Caco-2 (cell line): ENCODE data around the gene PITX3. TPM values are rescaled to one million over a fixed set of nuclear protein-coding genes. Genes with fewer than 3 reads are reported as not detected.

Source experiments
- BruUV-seq: library from RNA; stranded (reverse); fragments of 400-500 nt; replicated peaks from 2 replicates; lab custom pipeline; 2021; lab: Mats Ljungman, UMichigan
- CTCF ChIA-PET: fragments of 300-600 bp; sonication (Branson Sonifier 250); formaldehyde crosslinking; loops from one replicate; lab custom pipeline; 2022; ENCODE audit warnings: antibody characterized with exemption; lab: Charles Lee
- POLR2A ChIA-PET: fragments of 300-600 bp; sonication (Branson Sonifier 250); formaldehyde crosslinking; loops from one replicate; lab custom pipeline; 2022; ENCODE audit warnings: antibody characterized with exemption; lab: Charles Lee
- DNase-seq, 2 experiments: peaks; one replicate each; pipeline versions ENCODE4 v3.0.0 to v3.0.0-alpha.2; 2020 to 2022
- H3K27me3 ChIP-seq: replicated peaks from 2 replicates; pipeline ENCODE4 v1.6.0; 2011; ENCODE audit warnings: low read length; ENCODE audit not compliant: control insufficient read depth, insufficient read depth
- H3K36me3 ChIP-seq: 2 replicates; pipeline ENCODE4 v1.5.1; 2011; ENCODE audit warnings: low read length; ENCODE audit not compliant: control insufficient read depth, insufficient read depth
- H3K4me1 ChIP-seq: fragments of 250-450 bp; sonication (Bioruptor Pico); 2 replicates; pipeline ENCODE4 v1.5.1; 2020; ENCODE audit warnings: mild to moderate bottlenecking
- H3K4me3 ChIP-seq: 2 replicates; pipeline ENCODE4 v1.5.1; 2011; ENCODE audit warnings: low read depth, mild to moderate bottlenecking, control low read depth, low read length
- H3K9me3 ChIP-seq: fragments of 250-450 bp; sonication (Bioruptor Pico); 2 replicates; pipeline ENCODE4 v1.5.1; 2020; ENCODE audit warnings: mild to moderate bottlenecking, moderate library complexity
- H3K27ac Mint-ChIP-seq: one replicate; pipeline ENCODE4 v1.8.0; 2022; ENCODE audit warnings: mixed read lengths; ENCODE audit not compliant: unreplicated experiment
- H3K27me3 Mint-ChIP-seq: one replicate; pipeline ENCODE4 v1.8.0; 2022; ENCODE audit warnings: mixed read lengths; ENCODE audit not compliant: insufficient read depth, unreplicated experiment
- H3K36me3 Mint-ChIP-seq: one replicate; pipeline ENCODE4 v1.8.0; 2022; ENCODE audit warnings: mild to moderate bottlenecking, mixed read lengths; ENCODE audit not compliant: insufficient read depth, unreplicated experiment
- H3K4me1 Mint-ChIP-seq: one replicate; pipeline ENCODE4 v1.8.0; 2022; ENCODE audit warnings: low read depth, mixed read lengths; ENCODE audit not compliant: unreplicated experiment
- H3K4me3 Mint-ChIP-seq: one replicate; pipeline ENCODE4 v1.8.0; 2022; ENCODE audit warnings: mild to moderate bottlenecking, moderate library complexity, mixed read lengths; ENCODE audit not compliant: unreplicated experiment
- H3K9me3 Mint-ChIP-seq: one replicate; pipeline ENCODE4 v1.8.0; 2022; ENCODE audit warnings: mixed read lengths; ENCODE audit not compliant: unreplicated experiment
- intact Hi-C: fragments of 100-400 bp; cut with micrococcal nuclease; formaldehyde crosslinking; loops from one replicate; pipeline ENCODE4 v1.10.0; 2022; ENCODE audit not compliant: unreplicated experiment
- total RNA-seq: library from RNA; stranded (reverse); gene quantifications from 2 replicates; pipeline ENCODE4 v1.2.3, GENCODE V29; 2022
- TF ChIP-seq, protein P1 (sequence below), 2 experiments: fragments of 200-600 bp in 1 of 2; IDR thresholded peaks; 1 replicate in 1 of 2; 2 replicates in 1 of 2; pipeline versions ENCODE4 v1.5.1 to v1.8.0; 2011 to 2022; ENCODE audit warnings: antibody characterized with exemption in 1 of 2, control low read depth in 1 of 2, inconsistent platforms in 1 of 2, low read depth in 1 of 2, low read length in 1 of 2, mild to moderate bottlenecking in 1 of 2, moderate library complexity in 1 of 2; ENCODE audit not compliant: insufficient read depth in 1 of 2, severe bottlenecking in 1 of 2, unreplicated experiment in 1 of 2

The PITX3 gene
- total RNA-seq, 1 experiment from 2014 or later, result not detected

GRCh38 chr10:102269017-102269416 is 27.7 kb upstream of the PITX3 start:
- peaks cover 18% of the 10 kb centered on the region for H3K36me3 Mint-ChIP-seq
- no peaks in the 10 kb centered on the region for H3K27me3 Mint-ChIP-seq
- ChIA-PET CTCF (no interaction called here), POLR2A (interaction anchor here (0.6 kb wide), 1 partner anchor 92 kb away, joined by 3 read pairs; no protein-coding TSS in a partner anchor)
- Histone ChIP-seq H3K27me3 (no peaks in the 10 kb centered on the region), H3K4me1 (no peaks in the 10 kb centered on the region), H3K4me3 (no peak overlapping the region), H3K9me3 (no peaks in the 10 kb centered on the region), H3K36me3 (peaks cover 2% of the 10 kb centered on the region)
- DNase-seq, result no peak
- H3K4me1 Mint-ChIP-seq, result peaks cover 7% of the 10 kb centered on the region
- H3K27ac Mint-ChIP-seq, result no peak overlapping the region
- intact Hi-C loops, result no loop called here
- no peak overlapping the region for H3K4me3 Mint-ChIP-seq
- TF ChIP-seq, protein P1, sequence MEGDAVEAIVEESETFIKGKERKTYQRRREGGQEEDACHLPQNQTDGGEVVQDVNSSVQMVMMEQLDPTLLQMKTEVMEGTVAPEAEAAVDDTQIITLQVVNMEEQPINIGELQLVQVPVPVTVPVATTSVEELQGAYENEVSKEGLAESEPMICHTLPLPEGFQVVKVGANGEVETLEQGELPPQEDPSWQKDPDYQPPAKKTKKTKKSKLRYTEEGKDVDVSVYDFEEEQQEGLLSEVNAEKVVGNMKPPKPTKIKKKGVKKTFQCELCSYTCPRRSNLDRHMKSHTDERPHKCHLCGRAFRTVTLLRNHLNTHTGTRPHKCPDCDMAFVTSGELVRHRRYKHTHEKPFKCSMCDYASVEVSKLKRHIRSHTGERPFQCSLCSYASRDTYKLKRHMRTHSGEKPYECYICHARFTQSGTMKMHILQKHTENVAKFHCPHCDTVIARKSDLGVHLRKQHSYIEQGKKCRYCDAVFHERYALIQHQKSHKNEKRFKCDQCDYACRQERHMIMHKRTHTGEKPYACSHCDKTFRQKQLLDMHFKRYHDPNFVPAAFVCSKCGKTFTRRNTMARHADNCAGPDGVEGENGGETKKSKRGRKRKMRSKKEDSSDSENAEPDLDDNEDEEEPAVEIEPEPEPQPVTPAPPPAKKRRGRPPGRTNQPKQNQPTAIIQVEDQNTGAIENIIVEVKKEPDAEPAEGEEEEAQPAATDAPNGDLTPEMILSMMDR (IDR thresholded peaks at IDR 0.05; ENCODE audit: insufficient read depth in 1 of 2, low read depth in 1 of 2, low read length in 1 of 2, severe bottlenecking in 1 of 2, unreplicated experiment in 1 of 2), result no peak
- H3K9me3 Mint-ChIP-seq, result no peaks in the 10 kb centered on the region
- no TSS peak for BruUV-seq

GRCh38 chr10:102268375-102268888 is 27.1 kb upstream of the PITX3 start:
- no peaks in the 10 kb centered on the region for H3K9me3 Mint-ChIP-seq
- ChIA-PET CTCF (interaction anchor here (1.0 kb wide), 1 partner anchor 84 kb away, joined by 3 read pairs; no protein-coding TSS in a partner anchor), POLR2A (interaction anchor here (0.8 kb wide), 1 partner anchor 23 kb away, joined by 3 read pairs; the partner anchor contains the start of gene GBF1)
- no peaks in the 10 kb centered on the region for H3K27me3 Mint-ChIP-seq
- no peak overlapping the region for H3K27ac Mint-ChIP-seq
- no TSS peak for BruUV-seq
- Histone ChIP-seq H3K4me3 (no peak overlapping the region), H3K4me1 (no peaks in the 10 kb centered on the region), H3K36me3 (peaks cover 2% of the 10 kb centered on the region), H3K9me3 (no peaks in the 10 kb centered on the region), H3K27me3 (no peaks in the 10 kb centered on the region)
- TF ChIP-seq, protein P1 (IDR thresholded peaks at IDR 0.05; ENCODE audit: insufficient read depth in 1 of 2, low read depth in 1 of 2, low read length in 1 of 2, severe bottlenecking in 1 of 2, unreplicated experiment in 1 of 2), result no peak
- intact Hi-C loops, result no loop called here
- DNase-seq, result no peak
- no peak overlapping the region for H3K4me3 Mint-ChIP-seq
- peaks cover 18% of the 10 kb centered on the region for H3K36me3 Mint-ChIP-seq
- peaks cover 7% of the 10 kb centered on the region for H3K4me1 Mint-ChIP-seq

DNA sequence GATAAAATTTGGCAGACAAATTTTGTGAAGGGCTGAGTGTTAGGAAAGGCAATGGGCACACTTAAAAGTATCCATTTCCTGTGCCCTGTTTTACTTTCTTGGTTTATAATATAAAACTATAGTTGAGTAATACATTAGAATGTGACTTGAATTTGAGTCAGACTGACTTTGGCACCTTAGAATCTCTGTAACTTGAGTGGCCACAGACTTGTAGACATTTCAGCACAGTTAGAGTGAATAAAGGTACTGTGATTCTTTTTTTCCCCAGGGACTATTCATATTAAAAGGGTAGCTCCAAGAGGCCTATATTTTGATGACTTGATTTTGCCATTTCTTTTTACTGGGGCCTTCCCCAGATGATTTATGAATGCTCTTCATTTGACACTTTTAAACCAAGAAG is 26.4 kb upstream of the PITX3 start:
- no peaks in the 10 kb centered on the region for H3K27me3 ChIP-seq
- peaks cover 2% of the 10 kb centered on the region for H3K36me3 ChIP-seq
- DNase-seq, result no peak
- Mint-ChIP-seq H3K36me3 (peaks cover 21% of the 10 kb centered on the region), H3K9me3 (no peaks in the 10 kb centered on the region), H3K27ac (no peak overlapping the region), H3K27me3 (no peaks in the 10 kb centered on the region), H3K4me3 (no peak overlapping the region), H3K4me1 (peaks cover 7% of the 10 kb centered on the region)
- intact Hi-C loops, result no loop called here
- BruUV-seq, result no TSS peak
- CTCF ChIA-PET, result interaction anchor here (1.0 kb wide), 1 partner anchor 84 kb away, joined by 3 read pairs; no protein-coding TSS in a partner anchor
- POLR2A ChIA-PET, result interaction anchor here (0.8 kb wide), 1 partner anchor 22 kb away, joined by 3 read pairs; the partner anchor contains the start of gene GBF1
- TF ChIP-seq, protein P1 (IDR thresholded peaks at IDR 0.05; ENCODE audit: insufficient read depth in 1 of 2, low read depth in 1 of 2, low read length in 1 of 2, severe bottlenecking in 1 of 2, unreplicated experiment in 1 of 2), result no peak
- H3K4me3 ChIP-seq, result no peak overlapping the region
- no peaks in the 10 kb centered on the region for H3K9me3 ChIP-seq
- no peaks in the 10 kb centered on the region for H3K4me1 ChIP-seq
